Measurements from ENCODE around the gene MAP7D2. TPM values are rescaled to one million over a fixed set of nuclear protein-coding genes. Genes with fewer than 3 reads are reported as not detected.

The MAP7D2 gene
- polyA plus RNA-seq, 3 donors: 0.11 to 1.2 (median 0.41) TPM

DNA sequence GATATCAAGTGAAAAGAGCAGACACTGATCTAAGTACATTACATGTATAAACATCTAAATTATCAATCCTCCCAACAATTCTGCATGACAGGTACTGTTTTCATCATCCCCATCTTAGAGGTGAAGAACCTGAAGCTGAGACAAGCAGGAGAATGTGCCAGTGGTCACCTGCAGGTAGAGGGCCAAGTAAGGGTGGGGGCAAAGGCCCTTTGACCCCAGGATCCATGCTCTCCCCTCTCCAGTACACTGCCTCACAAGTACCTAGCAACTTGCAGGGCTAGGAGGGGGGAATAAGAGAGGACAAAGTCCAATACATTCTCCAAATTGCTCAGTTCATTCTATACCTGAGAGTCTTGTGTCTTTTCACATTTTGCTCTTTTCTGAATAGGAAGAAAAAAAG is 8.3 kb upstream of the MAP7D2 start:
- H3K27ac ChIP-seq (ENCODE audit: low read depth, low read length): no peak overlapping the region

DNA sequence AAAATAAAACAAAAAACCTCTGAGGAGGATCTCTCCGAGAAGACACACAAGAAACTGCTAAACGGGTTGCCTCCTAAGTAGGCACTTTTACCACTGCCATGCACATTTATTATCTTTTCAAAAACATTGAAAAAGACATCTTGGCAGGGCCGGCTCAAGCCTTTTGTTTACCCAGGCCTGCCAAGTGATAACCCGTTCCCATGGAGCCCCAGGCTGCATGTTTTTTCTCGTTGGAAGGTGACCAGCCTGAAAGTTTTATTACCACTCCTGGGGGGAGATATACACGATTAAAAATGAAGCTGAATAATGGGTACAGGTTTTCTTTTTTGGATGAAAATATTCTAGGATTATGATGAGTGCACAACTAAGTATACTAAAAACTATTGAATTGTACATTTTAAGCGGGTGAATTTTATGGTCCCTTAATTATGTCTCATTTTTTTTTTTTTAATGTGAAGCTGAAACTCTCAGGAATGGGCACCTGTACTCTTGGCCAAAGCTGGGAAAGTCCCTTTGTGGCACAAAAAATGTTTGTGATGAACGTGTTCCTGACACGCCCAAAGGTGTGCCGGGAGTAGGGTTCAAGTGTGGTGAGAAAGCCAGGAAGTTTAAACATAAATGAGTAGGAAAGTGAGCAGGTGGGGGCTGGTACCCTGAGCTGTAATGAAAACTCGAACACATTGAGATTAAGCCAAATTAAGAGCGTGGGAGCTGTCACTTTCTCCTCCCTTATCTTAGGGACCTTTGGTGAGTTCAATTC is 1.5 kb upstream of the MAP7D2 start:
- WGBS, 3 donors: 23 to 59% (median 53%) methylated on average over 12 of the region's 12 CpGs

GRCh38 chrX:20116087-20116576 is 575 bp downstream of the MAP7D2 start:
- 11 to 26% (median 22%) methylated on average over 8 to 47 of the region's 47 CpGs for WGBS, 3 donors
- no peak overlapping the region for H3K27ac ChIP-seq (ENCODE audit: low read depth, low read length)

More for the DNA sequence above, 1.5 kb upstream of the MAP7D2 start:
- no peak overlapping the region for H3K27ac ChIP-seq (ENCODE audit: low read depth, low read length)

DNA sequence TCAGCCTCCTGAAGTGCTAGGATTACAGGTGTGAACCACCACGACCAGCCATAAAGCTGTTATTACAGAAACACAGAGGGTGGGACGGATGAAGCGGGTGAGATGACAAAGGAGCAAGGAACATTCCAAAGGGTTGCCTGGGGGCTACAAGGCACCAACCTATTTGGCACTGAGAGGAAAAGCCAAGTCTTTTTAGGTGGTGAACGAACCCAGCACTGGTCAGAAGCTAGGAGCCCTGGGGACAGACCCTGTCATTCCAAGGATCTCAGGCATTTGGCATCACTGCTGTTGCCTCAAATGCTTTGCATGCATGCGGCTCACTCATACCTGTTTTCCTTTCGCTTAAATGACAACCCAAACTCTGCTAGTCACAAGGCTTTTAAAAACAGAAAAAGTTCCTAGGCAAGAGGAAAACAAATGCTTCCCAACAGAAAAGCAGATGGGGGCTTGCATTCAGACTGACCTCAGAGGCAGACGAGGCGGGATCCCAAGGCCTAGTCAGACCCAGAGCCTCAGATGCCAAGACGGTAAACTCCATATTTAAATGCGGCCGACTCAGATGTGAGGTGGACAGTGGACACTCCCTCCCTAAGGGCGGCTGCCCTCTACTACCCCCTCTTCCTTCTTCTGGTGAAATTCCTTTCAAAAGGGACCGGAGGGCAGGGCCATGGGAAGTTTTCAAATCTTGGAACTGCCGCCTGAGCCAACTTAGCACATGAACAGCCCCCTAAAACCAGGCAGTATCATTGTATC is 4.5 kb downstream of the MAP7D2 start:
- 90 to 92% (median 91%) methylated on average over 11 to 14 of the region's 14 CpGs for WGBS, 3 donors

GRCh38 chrX:20111271-20111670 is 5.4 kb downstream of the MAP7D2 start:
- no peak overlapping the region for H3K27ac ChIP-seq (ENCODE audit: low read depth, low read length)
- 92 to 97% (median 95%) methylated on average over 10 of the region's 10 CpGs for WGBS, 3 donors

More for the DNA sequence above, 4.5 kb downstream of the MAP7D2 start:
- no peak overlapping the region for H3K27ac ChIP-seq (ENCODE audit: low read depth, low read length)

GRCh38 chrX:20101934-20102581 is 14.6 kb downstream of the MAP7D2 start:
- no peak overlapping the region for H3K27ac ChIP-seq (ENCODE audit: low read depth, low read length)
- 51 to 95% (median 87%) methylated on average over 2 of the region's 2 CpGs for WGBS, 3 donors

GRCh38 chrX:20091499-20091898 is 25.2 kb downstream of the MAP7D2 start:
- no peak overlapping the region for H3K27ac ChIP-seq (ENCODE audit: low read depth, low read length)
- WGBS, 3 donors: 79 to 94% (median 87%) methylated on average over 3 of the region's 3 CpGs

GRCh38 chrX:20089845-20090244 is 26.9 kb downstream of the MAP7D2 start:
- WGBS, 3 donors: 67 to 75% (median 74%) methylated on average over 6 of the region's 6 CpGs
- H3K27ac ChIP-seq (ENCODE audit: low read depth, low read length): no peak overlapping the region

DNA sequence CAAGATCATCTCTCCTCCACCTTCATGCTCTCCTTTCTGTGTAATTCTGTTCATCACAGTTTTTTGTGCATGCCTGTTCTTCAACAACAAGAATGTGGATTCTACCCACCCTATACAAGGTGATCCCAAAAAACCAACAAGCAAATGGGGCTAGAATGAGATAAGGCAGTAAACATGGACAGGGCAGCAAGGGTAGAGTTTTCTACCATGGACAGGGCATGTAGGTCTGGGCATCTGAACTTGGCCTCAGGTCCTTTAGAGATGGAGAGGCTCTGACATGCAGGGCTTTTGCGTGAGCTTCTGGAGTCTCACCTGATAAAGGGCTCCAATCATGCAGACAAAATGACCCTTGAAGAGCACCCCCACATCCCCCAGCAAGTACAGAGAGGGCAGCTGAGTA is 36.4 kb downstream of the MAP7D2 start:
- WGBS, 3 donors: 82 to 100% (median 100%) methylated on average over 1 of the region's 1 CpG
- no peak overlapping the region for H3K27ac ChIP-seq (ENCODE audit: low read depth, low read length)

- 31 to 63% (median 54%) methylated on average over 3 of the region's 3 CpGs for WGBS, 3 donors
- H3K27ac ChIP-seq (ENCODE audit: low read depth, low read length): no peak overlapping the region
Measured at GRCh38 chrX:20071511-20072079, 45.1 kb downstream of the MAP7D2 start.

DNA sequence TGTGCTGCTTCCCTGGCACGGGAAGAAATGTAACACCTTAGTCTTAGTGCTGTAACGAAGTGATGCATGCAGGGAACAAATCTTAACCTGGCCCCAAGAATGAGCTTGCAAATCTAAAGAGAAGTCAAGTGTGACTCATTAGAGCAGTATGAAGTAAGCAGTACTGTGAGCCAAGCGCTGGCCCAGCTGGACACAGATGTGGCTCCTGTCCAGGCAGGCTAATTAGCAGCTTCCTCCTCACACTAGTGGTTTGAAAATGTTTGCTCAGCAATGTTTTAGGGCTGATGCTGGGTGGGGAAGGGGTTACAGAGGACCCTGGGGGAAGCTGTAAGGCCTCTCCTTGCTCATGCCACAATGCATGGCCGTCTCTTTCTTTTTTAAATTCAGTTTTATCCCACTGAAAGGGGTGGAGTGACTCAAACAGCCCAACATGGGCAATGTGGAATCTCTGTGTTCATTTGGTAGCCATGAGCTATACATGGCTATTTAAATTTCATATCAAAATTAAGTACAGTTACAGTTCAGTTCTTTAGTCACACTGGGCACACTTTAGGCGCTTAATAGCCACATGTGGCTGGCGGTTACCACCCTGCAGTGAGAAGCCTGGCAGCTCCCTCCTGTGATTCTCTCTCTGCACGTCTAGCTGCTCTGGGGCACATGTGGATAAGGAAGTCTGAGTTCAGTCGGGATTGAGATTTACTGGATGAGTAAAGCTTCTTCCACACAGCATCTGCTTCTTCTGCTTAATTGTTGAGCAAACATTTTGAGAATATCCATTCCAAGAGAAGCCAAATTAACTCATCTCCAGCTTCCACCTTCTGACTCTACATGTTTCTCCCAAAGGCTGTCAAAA is 48.8 kb downstream of the MAP7D2 start:
- WGBS, 3 donors: 40 to 44% (median 41%) methylated on average over 8 of the region's 8 CpGs
- H3K27ac ChIP-seq (ENCODE audit: low read depth, low read length): no peak overlapping the region

DNA sequence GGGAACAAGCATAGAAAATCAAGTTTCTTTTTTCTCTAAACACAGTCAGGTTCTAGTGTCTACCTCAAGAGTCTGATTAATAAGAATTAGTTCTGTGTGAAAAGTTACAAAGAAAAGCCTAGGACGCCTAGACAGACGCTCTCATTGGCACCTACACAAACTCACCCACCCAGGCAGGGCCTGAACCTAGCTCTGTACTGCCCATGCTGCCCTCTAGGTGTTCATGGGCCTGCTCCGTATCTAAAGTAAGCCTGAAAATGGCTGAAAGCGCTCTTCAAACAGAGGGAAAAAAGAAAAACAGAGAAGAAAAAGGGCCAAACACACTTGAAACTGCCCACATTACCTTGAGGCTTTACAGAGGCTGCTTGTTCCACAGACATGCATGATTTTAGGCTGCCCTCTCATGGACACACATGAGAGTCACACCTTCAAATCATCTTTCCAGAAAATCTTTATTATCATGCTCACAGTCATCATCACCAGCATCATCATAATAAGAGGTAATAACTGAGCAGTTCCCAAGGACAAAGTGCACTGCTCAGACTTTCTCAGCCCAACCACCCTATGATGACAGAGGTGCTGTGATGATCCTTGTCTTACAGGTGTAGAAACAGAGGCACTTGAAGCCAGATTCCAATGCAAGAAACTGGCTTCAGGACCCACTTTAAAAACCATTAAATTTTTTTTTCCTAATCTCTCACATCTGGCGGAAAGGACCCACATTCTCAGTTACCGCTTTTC is 49.6 kb downstream of the MAP7D2 start:
- no peak overlapping the region for H3K27ac ChIP-seq (ENCODE audit: low read depth, low read length)
- WGBS, 3 donors: 52 to 67% (median 56%) methylated on average over 6 of the region's 6 CpGs

- H3K27ac ChIP-seq (ENCODE audit: low read depth, low read length): no peak overlapping the region
- 68 to 78% (median 71%) methylated on average over 9 of the region's 9 CpGs for WGBS, 3 donors
Measured at GRCh38 chrX:20063716-20064351, 52.9 kb downstream of the MAP7D2 start.

DNA sequence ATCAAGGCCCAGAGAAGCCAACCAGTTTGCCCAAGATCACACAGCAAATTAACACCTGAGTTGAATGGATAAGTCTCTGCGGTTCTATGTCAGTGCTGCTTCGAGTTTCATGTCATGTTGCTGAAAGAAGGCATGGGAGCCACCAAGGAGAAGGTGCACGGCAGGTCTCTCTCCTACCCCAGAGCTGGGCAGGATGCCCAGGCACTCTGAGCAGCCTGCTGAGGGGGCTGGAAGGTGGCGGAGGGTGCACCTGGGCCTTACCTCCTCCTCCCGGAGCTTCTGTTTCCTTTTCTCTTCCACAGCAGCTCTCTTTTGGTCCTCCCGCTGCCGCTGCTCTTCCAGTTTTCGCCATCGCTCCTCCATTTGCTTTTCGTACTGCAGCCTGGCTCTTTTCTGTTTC is 53.6 kb downstream of the MAP7D2 start:
- WGBS, 3 donors: 84 to 91% (median 87%) methylated on average over 9 to 10 of the region's 10 CpGs
- H3K27ac ChIP-seq (ENCODE audit: low read depth, low read length): no peak overlapping the region

DNA sequence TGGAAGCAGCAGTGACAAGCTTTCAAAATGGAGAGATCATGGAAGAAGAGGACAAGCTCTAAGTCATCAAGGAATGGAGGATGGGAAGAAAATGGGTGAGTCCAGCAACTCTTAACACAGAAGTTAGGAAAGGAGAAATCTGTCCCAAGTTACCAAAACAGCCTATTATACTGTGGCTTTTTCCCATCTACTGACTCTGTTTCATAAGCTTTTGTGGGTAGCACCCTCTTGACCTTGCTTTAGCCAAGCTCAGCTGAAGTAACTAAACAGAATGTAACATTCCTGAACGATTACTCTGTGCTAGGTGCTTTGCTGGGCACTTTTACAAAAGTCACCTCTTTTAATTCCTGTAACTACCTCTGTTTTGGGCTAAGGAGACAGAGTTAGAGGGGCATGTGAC is 54.9 kb downstream of the MAP7D2 start:
- 23 to 48% (median 34%) methylated on average over 1 of the region's 1 CpG for WGBS, 3 donors
- H3K27ac ChIP-seq (ENCODE audit: low read depth, low read length): no peak overlapping the region

DNA sequence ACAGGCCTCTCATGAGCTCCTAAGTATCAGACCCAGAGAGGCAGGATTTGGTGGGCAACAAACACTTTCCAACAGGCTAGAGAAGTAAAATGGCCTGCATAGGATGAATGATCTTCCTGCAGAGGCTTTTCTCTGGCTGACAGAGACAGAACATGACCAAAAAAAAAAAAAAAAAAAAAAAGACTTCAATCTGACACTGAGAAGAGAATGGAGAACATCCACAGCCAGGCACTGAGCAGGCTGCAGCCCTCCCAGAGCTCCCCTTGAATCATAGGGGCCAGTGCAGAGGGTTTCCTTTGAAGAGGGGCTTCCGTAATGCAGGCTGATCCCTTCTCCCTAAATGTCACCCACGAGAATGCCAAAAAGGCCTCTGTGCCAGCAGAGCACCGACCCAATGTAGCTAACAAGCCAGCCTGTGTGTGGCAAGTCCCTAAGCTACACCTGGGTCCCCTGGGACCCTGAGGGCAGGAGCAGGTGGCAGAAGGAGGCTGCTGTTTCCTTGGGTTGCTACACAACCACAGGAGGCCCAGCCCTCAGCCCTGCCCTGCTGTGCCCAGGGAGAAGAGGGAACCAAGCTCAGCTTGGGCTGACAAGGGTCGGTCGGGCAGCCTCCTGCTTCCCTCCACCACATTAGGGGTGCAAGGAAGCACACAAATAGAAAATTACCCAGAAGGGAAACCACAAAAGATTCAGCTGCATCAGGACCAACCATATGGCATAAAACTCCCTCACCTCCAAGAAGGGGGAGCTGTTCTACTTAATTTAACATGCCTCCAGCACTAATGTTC is 55.6 kb downstream of the MAP7D2 start:
- WGBS, 3 donors: 51 to 81% (median 58%) methylated on average over 5 of the region's 5 CpGs
- no peak overlapping the region for H3K27ac ChIP-seq (ENCODE audit: low read depth, low read length)
